Adrenal gland (tissue), 12 donors: ENCODE measurements around the gene CD300E. TPM values are rescaled to one million over a fixed set of nuclear protein-coding genes. Genes with fewer than 3 reads are reported as not detected.

Source experiments
- DNase-seq, 7 donors: peaks; one replicate each; pipeline ENCODE4 v3.0.0-alpha.2; 2019 to 2020
- H3K27ac ChIP-seq, 5 donors: fragments of 200-600 bp; sonication (generic) in 4 of 5; 1 replicate in 3 of 5; 2 replicates in 2 of 5; pipeline versions ENCODE4 v1.5.1 to v1.8.0; 2016 to 2020; ENCODE audit warnings: mild to moderate bottlenecking in 1 of 5
- H3K27me3 ChIP-seq: fragments of 200-600 bp; 2 replicates; pipeline ENCODE4 v1.8.0; 2021
- H3K36me3 ChIP-seq, 2 donors: fragments of 200-600 bp; replicated peaks in 1 of 2; 1 replicate in 1 of 2; 2 replicates in 1 of 2; pipeline versions ENCODE4 v1.5.1 to v1.8.0; 2018 to 2022
- H3K4me1 ChIP-seq, 2 donors: fragments of 200-600 bp; replicated peaks in 1 of 2; 1 replicate in 1 of 2; 2 replicates in 1 of 2; pipeline versions ENCODE4 v1.5.1 to v1.8.0; 2018 to 2021
- H3K4me3 ChIP-seq, 4 donors: fragments of 200-600 bp; sonication (generic) in 3 of 4; one replicate each; pipeline ENCODE4 v1.5.1; 2016 to 2018
- H3K9me3 ChIP-seq, 3 donors: fragments of 200-600 bp; sonication (generic) in 1 of 3; replicated peaks in 1 of 3; 1 replicate in 2 of 3; 2 replicates in 1 of 3; pipeline versions ENCODE4 v1.5.1 to v1.8.0; 2016 to 2021
- CTCF ChIP-seq, 6 experiments: fragments of 450-650 bp in 4 of 6; fragments of 200-600 bp in 2 of 6; sonication (generic) in 1 of 6; IDR thresholded peaks; 1 replicate in 5 of 6; 2 replicates in 1 of 6; pipeline versions ENCODE4 v1.5.1 to v1.8.0; 2016 to 2021; ENCODE audit warnings: antibody characterized with exemption in 6 of 6, mild to moderate bottlenecking in 2 of 6, moderate library complexity in 1 of 6
- POLR2A ChIP-seq, 2 donors: fragments of 450-650 bp; IDR thresholded peaks; one replicate each; pipeline ENCODE4 v1.6.1; 2017; ENCODE audit warnings: antibody characterized with exemption in 2 of 2, mild to moderate bottlenecking in 2 of 2, moderate library complexity in 1 of 2
- WGBS, 4 donors: extraction: QIAGEN DNeasy Blood & Tissue Kit in 2 of 4; methylation state at CpG; one replicate each; pipeline versions ENCODE4 v1.1.5 to v1.1.7; 2013 to 2017; 5-methylcytosine and 5-hydroxymethylcytosine counted together
- intact Hi-C, 2 donors: fragments of 100-400 bp; cut with DNase I; formaldehyde crosslinking; loops; one replicate each; pipeline versions ENCODE4 v1.14.1 to v1.15.0; 2022 to 2023
- polyA plus RNA-seq, 3 donors: library from polyadenylated mRNA; stranded (reverse); fragments of 200-250 nt in 2 of 3; fragments of 350-450 nt in 1 of 3; fragmentation: Illumina TruSeq in 1 of 3; extraction: RNeasy Lipid Tissue Mini Kit (QIAGEN cat#74804) in 1 of 3; gene quantifications; one replicate each; pipeline ENCODE4 v1.2.3, GENCODE V29; 2013 to 2014
- total RNA-seq, 9 donors: library from RNA; depleted of rRNA in 4 of 9; stranded (reverse); fragments of >200 nt in 4 of 9; fragments of 120-200 nt in 1 of 9; fragmentation: NEBNext Ultra II Directional in 1 of 9; extraction: Animal tissue kit (Norgen Biotek cat#: 25700) in 1 of 9; gene quantifications; one replicate each; pipeline versions ENCODE4 v1.1.0 to v1.2.4, GENCODE V29; 2013 to 2023
- donor health status: healthy with polysubstance abuse.
- donor health status: Bipolar disorder and iron deficiency.
- donor health status: DM: yes; HTN: yes; CAD: no.
- donor health status: DM: no; HTN: no; CAD: no.
- donor health status: DM: no; HTN: no; CAD: no.
- donor health status: DM: yes; HTN: yes; CAD: no.

Gene CD300E
- total and polyA plus RNA-seq, 12 donors, result 0.06 to 2.4 (median 0.57) TPM; not detected in 1

- H3K36me3 ChIP-seq, result no peaks in the 10 kb centered on the region
- 27 to 48% (median 33%) methylated on average over 2 of the region's 2 CpGs for WGBS, 4 donors
- TF ChIP-seq POLR2A (IDR thresholded peaks at IDR 0.05) (no peak), CTCF (IDR thresholded peaks at IDR 0.05) (no peak)
- H3K4me3 ChIP-seq, result no peak overlapping the region
- no peaks in the 10 kb centered on the region for H3K9me3 ChIP-seq
- peaks cover 0 to 8% of the 10 kb centered on the region in 2 donors for H3K4me1 ChIP-seq
- no peaks in the 10 kb centered on the region for H3K27me3 ChIP-seq
- H3K27ac ChIP-seq, result no peak overlapping the region
- intact Hi-C loops, result no loop called here
- no peak for DNase-seq
Measured at GRCh38 chr17:74610108-74610507, 13.4 kb downstream of the CD300E start.

GRCh38 chr17:74608511-74608910 is 15.0 kb downstream of the CD300E start:
- DNase-seq, result no peak
- no peaks in the 10 kb centered on the region for H3K27me3 ChIP-seq
- H3K36me3 ChIP-seq, result no peaks in the 10 kb centered on the region
- intact Hi-C loops, result loop anchor here in 1 of 2 donors (10.0 kb wide), 1 partner anchor 234 kb away; no protein-coding TSS in a partner anchor
- peaks cover 0 to 9% of the 10 kb centered on the region in 2 donors for H3K4me1 ChIP-seq
- WGBS, 4 donors, result 87 to 98% (median 93%) methylated on average over 3 of the region's 3 CpGs
- H3K4me3 ChIP-seq, result no peak overlapping the region
- no peak overlapping the region for H3K27ac ChIP-seq
- no peaks in the 10 kb centered on the region for H3K9me3 ChIP-seq
- TF ChIP-seq CTCF (IDR thresholded peaks at IDR 0.05) (no peak), POLR2A (IDR thresholded peaks at IDR 0.05) (no peak)

GRCh38 chr17:74607221-74607620 is 16.3 kb downstream of the CD300E start:
- intact Hi-C loops, result loop anchor here in 1 of 2 donors (10.0 kb wide), 1 partner anchor 232 kb away; no protein-coding TSS in a partner anchor
- Histone ChIP-seq H3K27me3 (no peaks in the 10 kb centered on the region), H3K4me3 (no peak overlapping the region), H3K36me3 (no peaks in the 10 kb centered on the region), H3K9me3 (no peaks in the 10 kb centered on the region), H3K27ac (no peak overlapping the region), H3K4me1 (peaks cover 0 to 9% of the 10 kb centered on the region in 2 donors)
- WGBS, 4 donors, result 51 to 67% (median 59%) methylated on average over 1 of the region's 1 CpG
- no peak for DNase-seq
- no peak for TF ChIP-seq POLR2A (IDR thresholded peaks at IDR 0.05)
- TF ChIP-seq CTCF (IDR thresholded peaks at IDR 0.05), result no peak

- H3K27ac ChIP-seq, result no peak overlapping the region
- H3K27me3 ChIP-seq, result peaks cover 4% of the 10 kb centered on the region
- WGBS, 4 donors, result 77 to 91% (median 83%) methylated on average over 7 to 8 of the region's 8 CpGs
- DNase-seq, result no peak
- no peak for TF ChIP-seq CTCF (IDR thresholded peaks at IDR 0.05)
- no peak for TF ChIP-seq POLR2A (IDR thresholded peaks at IDR 0.05)
- no peaks in the 10 kb centered on the region for H3K9me3 ChIP-seq
- H3K4me3 ChIP-seq, result no peak overlapping the region
- H3K4me1 ChIP-seq, result peaks cover 0 to 9% of the 10 kb centered on the region in 2 donors
- intact Hi-C loops, result loop anchor here in 1 of 2 donors (10.0 kb wide), 1 partner anchor 231 kb away; no protein-coding TSS in a partner anchor
- no peaks in the 10 kb centered on the region for H3K36me3 ChIP-seq
Measured at GRCh38 chr17:74606050-74606449, 17.5 kb downstream of the CD300E start.
